ENCODE results near the gene NTMT1.

The NTMT1 gene

DNA sequence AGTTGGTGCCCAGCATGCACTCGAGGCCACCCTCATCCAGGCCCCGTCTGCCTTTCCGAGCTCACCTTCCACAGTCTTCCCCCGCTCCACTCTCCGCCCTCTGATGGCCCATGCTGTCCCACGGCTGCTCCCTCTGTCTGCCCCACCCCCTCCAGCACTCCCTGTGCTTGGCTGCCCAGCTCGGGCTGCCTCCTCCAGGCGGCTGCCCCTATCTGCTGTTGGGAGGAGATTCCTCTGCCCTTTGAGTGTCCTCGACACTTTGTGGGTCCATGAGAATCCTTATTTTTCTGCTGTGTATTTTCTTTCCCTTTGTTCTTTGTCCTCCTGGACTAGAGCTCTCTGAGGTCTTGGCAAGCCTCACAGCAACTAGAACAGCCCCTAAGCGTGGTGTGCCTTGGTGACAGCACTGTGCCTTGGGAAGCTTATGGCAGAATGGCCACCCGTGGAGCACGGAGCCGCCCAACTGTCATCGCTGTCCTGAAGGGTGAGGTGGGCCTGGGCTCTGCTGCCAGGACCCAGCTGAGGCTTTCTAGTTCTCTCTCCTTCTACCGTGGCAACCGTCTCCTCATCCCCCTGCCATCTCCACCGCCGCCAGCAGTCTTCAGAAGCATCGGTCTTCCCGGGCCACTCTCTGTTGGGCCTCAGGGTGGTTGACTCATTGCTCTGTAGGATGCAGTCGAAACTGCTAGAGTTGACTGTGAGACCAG is 5.2 kb downstream of the NTMT1 start:
- H3K18ac ChIP-seq (ENCODE audit: low read length): no peak overlapping the region
- no peak for DNase-seq (ENCODE audit: low spot score)
- peaks cover 34% of the 10 kb centered on the region for H3K79me1 ChIP-seq (ENCODE audit: low read depth, low read length)
- H3K4me2 ChIP-seq (ENCODE audit: insufficient read depth, low read length, poor library complexity, severe bottlenecking): no peak overlapping the region
- H2BK12ac ChIP-seq (ENCODE audit: low read length): no peak overlapping the region
- peak overlapping the region in 1 of 2 donors; percentile 27 for H3K4me3 ChIP-seq (ENCODE audit: low read length in 2 of 2)
- no peak overlapping the region for H2AFZ ChIP-seq (ENCODE audit: low read length)
- no peak overlapping the region for H3K4ac ChIP-seq (ENCODE audit: low read length)
- peak overlapping the region; percentile 73 for H3K9ac ChIP-seq (ENCODE audit: low read depth, low read length, poor library complexity)
- H4K91ac ChIP-seq (ENCODE audit: low read depth, low read length, poor library complexity): no peak overlapping the region
- no peak overlapping the region for H3K23ac ChIP-seq (ENCODE audit: low read depth, low read length, poor library complexity)
- no peak overlapping the region for H2BK120ac ChIP-seq (ENCODE audit: low read depth, low read length)
- no peak overlapping the region for H4K8ac ChIP-seq (ENCODE audit: low read depth, low read length)
- no peak overlapping the region for H3K27ac ChIP-seq (replicated peaks; ENCODE audit: low read length)
- H3K27me3 ChIP-seq (ENCODE audit: control insufficient read depth in 3 of 3, insufficient read depth in 3 of 3, low read depth in 1 of 3, low read length in 3 of 3): no peaks in the 10 kb centered on the region
- H2AK5ac ChIP-seq (ENCODE audit: low read depth, low read length): no peak overlapping the region
- no peak overlapping the region for H3K14ac ChIP-seq (ENCODE audit: low read length)
- no peak overlapping the region for H2BK15ac ChIP-seq (ENCODE audit: low read length)
- H3K9me3 ChIP-seq (replicated peaks in 1 of 2; ENCODE audit: control insufficient read depth in 2 of 2, insufficient read depth in 1 of 2, low read depth in 1 of 2, low read length in 2 of 2): no peaks in the 10 kb centered on the region
- H3K36me3 ChIP-seq (replicated peaks in 1 of 2; ENCODE audit: control insufficient read depth in 2 of 2, insufficient read depth in 2 of 2, low read length in 2 of 2): peaks cover 36 to 83% of the 10 kb centered on the region in 2 donors
- peaks cover 4 to 19% of the 10 kb centered on the region in 2 donors for H3K4me1 ChIP-seq (ENCODE audit: control insufficient read depth in 2 of 2, insufficient read depth in 1 of 2, low read depth in 1 of 2, low read length in 2 of 2)
- H2BK5ac ChIP-seq (ENCODE audit: low read length): peak overlapping the region; percentile 42
- no CpG with 5 or more reads among the region's 21 CpGs for WGBS, 2 donors (ENCODE audit: extremely low coverage in 2 of 2, insufficient read length in 2 of 2, insufficient replicate concordance in 1 of 2)

DNA sequence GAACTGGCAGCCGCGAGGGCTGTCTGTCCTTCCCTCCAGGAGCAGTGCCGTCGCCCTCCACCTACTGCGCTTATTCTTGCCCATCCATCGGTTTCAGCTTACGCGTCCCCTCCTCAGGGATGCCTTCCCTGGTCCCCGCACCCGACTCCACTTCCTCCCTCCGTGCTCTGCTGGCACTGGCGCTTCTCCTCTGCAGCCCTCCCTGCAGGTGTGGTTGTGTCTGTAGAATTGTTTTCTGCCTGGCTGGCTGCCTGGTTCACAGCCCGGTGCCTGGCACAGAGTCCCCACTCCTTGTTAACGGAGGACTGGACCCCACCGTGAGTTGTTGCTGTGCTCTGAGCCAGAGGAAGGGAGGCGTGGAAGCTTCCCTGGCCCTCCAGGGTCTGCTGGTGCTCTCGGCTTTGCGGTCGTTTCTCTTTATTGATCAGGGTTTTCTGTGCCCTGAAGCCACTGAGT is 5.7 kb downstream of the NTMT1 start:
- peaks cover 29% of the 10 kb centered on the region for H3K79me1 ChIP-seq (ENCODE audit: low read depth, low read length)
- H2AFZ ChIP-seq (ENCODE audit: low read length): no peak overlapping the region
- H3K4me3 ChIP-seq (ENCODE audit: low read length in 2 of 2): no peak overlapping the region
- H3K23ac ChIP-seq (ENCODE audit: low read depth, low read length, poor library complexity): no peak overlapping the region
- no peaks in the 10 kb centered on the region for H3K27me3 ChIP-seq (ENCODE audit: control insufficient read depth in 3 of 3, insufficient read depth in 3 of 3, low read depth in 1 of 3, low read length in 3 of 3)
- H2BK12ac ChIP-seq (ENCODE audit: low read length): no peak overlapping the region
- DNase-seq (ENCODE audit: low spot score): no peak
- no peak overlapping the region for H3K4me2 ChIP-seq (ENCODE audit: insufficient read depth, low read length, poor library complexity, severe bottlenecking)
- no peak overlapping the region for H2AK5ac ChIP-seq (ENCODE audit: low read depth, low read length)
- no peak overlapping the region for H4K91ac ChIP-seq (ENCODE audit: low read depth, low read length, poor library complexity)
- H3K4me1 ChIP-seq (ENCODE audit: control insufficient read depth in 2 of 2, insufficient read depth in 1 of 2, low read depth in 1 of 2, low read length in 2 of 2): peaks cover 4 to 15% of the 10 kb centered on the region in 2 donors
- peak overlapping the region; percentile 42 for H2BK5ac ChIP-seq (ENCODE audit: low read length)
- no peak overlapping the region for H4K8ac ChIP-seq (ENCODE audit: low read depth, low read length)
- no peak overlapping the region for H3K27ac ChIP-seq (replicated peaks; ENCODE audit: low read length)
- no peak overlapping the region for H3K14ac ChIP-seq (ENCODE audit: low read length)
- no peaks in the 10 kb centered on the region for H3K9me3 ChIP-seq (replicated peaks in 1 of 2; ENCODE audit: control insufficient read depth in 2 of 2, insufficient read depth in 1 of 2, low read depth in 1 of 2, low read length in 2 of 2)
- WGBS, 2 donors (ENCODE audit: extremely low coverage in 2 of 2, insufficient read length in 2 of 2, insufficient replicate concordance in 1 of 2): no CpG with 5 or more reads among the region's 19 CpGs
- peaks cover 36 to 89% of the 10 kb centered on the region in 2 donors for H3K36me3 ChIP-seq (replicated peaks in 1 of 2; ENCODE audit: control insufficient read depth in 2 of 2, insufficient read depth in 2 of 2, low read length in 2 of 2)
- no peak overlapping the region for H3K4ac ChIP-seq (ENCODE audit: low read length)
- H3K18ac ChIP-seq (ENCODE audit: low read length): no peak overlapping the region
- no peak overlapping the region for H2BK15ac ChIP-seq (ENCODE audit: low read length)
- no peak overlapping the region for H2BK120ac ChIP-seq (ENCODE audit: low read depth, low read length)
- H3K9ac ChIP-seq (ENCODE audit: low read depth, low read length, poor library complexity): no peak overlapping the region

GRCh38 chr9:129632460-129632859 is 6.5 kb downstream of the NTMT1 start:
- no peak overlapping the region for H2BK12ac ChIP-seq (ENCODE audit: low read length)
- H2AK5ac ChIP-seq (ENCODE audit: low read depth, low read length): no peak overlapping the region
- H3K9me3 ChIP-seq (replicated peaks in 1 of 2; ENCODE audit: control insufficient read depth in 2 of 2, insufficient read depth in 1 of 2, low read depth in 1 of 2, low read length in 2 of 2): no peaks in the 10 kb centered on the region
- WGBS, 2 donors (ENCODE audit: extremely low coverage in 2 of 2, insufficient read length in 2 of 2, insufficient replicate concordance in 1 of 2): no CpG with 5 or more reads among the region's 13 CpGs
- H3K27me3 ChIP-seq (ENCODE audit: control insufficient read depth in 3 of 3, insufficient read depth in 3 of 3, low read depth in 1 of 3, low read length in 3 of 3): no peaks in the 10 kb centered on the region
- peaks cover 28% of the 10 kb centered on the region for H3K79me1 ChIP-seq (ENCODE audit: low read depth, low read length)
- H3K18ac ChIP-seq (ENCODE audit: low read length): no peak overlapping the region
- peaks cover 43 to 92% of the 10 kb centered on the region in 2 donors for H3K36me3 ChIP-seq (replicated peaks in 1 of 2; ENCODE audit: control insufficient read depth in 2 of 2, insufficient read depth in 2 of 2, low read length in 2 of 2)
- H3K9ac ChIP-seq (ENCODE audit: low read depth, low read length, poor library complexity): no peak overlapping the region
- H4K8ac ChIP-seq (ENCODE audit: low read depth, low read length): no peak overlapping the region
- no peak overlapping the region for H3K27ac ChIP-seq (replicated peaks; ENCODE audit: low read length)
- no peak overlapping the region for H3K4ac ChIP-seq (ENCODE audit: low read length)
- H4K91ac ChIP-seq (ENCODE audit: low read depth, low read length, poor library complexity): no peak overlapping the region
- H3K4me2 ChIP-seq (ENCODE audit: insufficient read depth, low read length, poor library complexity, severe bottlenecking): no peak overlapping the region
- no peak for DNase-seq (ENCODE audit: low spot score)
- no peak overlapping the region for H3K23ac ChIP-seq (ENCODE audit: low read depth, low read length, poor library complexity)
- H3K14ac ChIP-seq (ENCODE audit: low read length): no peak overlapping the region
- no peak overlapping the region for H2AFZ ChIP-seq (ENCODE audit: low read length)
- no peak overlapping the region for H2BK120ac ChIP-seq (ENCODE audit: low read depth, low read length)
- no peak overlapping the region for H2BK5ac ChIP-seq (ENCODE audit: low read length)
- peaks cover 0 to 7% of the 10 kb centered on the region in 2 donors for H3K4me1 ChIP-seq (ENCODE audit: control insufficient read depth in 2 of 2, insufficient read depth in 1 of 2, low read depth in 1 of 2, low read length in 2 of 2)
- H3K4me3 ChIP-seq (ENCODE audit: low read length in 2 of 2): no peak overlapping the region
- H2BK15ac ChIP-seq (ENCODE audit: low read length): no peak overlapping the region

DNA sequence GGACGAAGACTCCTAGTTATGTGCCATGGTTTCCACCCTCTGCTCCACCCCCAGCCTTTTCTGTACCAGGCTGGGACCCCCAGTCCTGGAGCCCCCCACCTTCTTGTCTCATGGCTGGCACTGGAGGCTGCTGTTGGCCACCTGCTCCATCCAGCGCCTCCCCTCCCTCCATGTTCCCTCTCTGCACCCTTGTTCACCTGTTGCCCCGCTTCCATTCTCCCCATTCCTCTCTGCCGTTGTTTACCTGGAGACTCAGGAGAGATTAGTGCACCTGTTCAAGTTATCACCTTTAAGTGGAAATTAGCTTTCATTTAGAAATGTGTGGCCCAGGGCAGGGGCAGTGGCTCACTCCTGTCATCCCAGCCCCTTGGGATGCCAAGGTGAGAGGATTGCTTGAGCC is 7.2 kb downstream of the NTMT1 start:
- no peak for DNase-seq (ENCODE audit: low spot score)
- Histone ChIP-seq H2AK5ac (ENCODE audit: low read depth, low read length) (no peak overlapping the region), H2BK15ac (ENCODE audit: low read length) (no peak overlapping the region), H3K27me3 (ENCODE audit: control insufficient read depth in 3 of 3, insufficient read depth in 3 of 3, low read depth in 1 of 3, low read length in 3 of 3) (no peaks in the 10 kb centered on the region), H3K9ac (ENCODE audit: low read depth, low read length, poor library complexity) (no peak overlapping the region), H3K4me3 (ENCODE audit: low read length in 2 of 2) (no peak overlapping the region), H3K4ac (ENCODE audit: low read length) (no peak overlapping the region), H3K36me3 (replicated peaks in 1 of 2; ENCODE audit: control insufficient read depth in 2 of 2, insufficient read depth in 2 of 2, low read length in 2 of 2) (peaks cover 50 to 92% of the 10 kb centered on the region in 2 donors), H3K4me2 (ENCODE audit: insufficient read depth, low read length, poor library complexity, severe bottlenecking) (no peak overlapping the region), H3K4me1 (ENCODE audit: control insufficient read depth in 2 of 2, insufficient read depth in 1 of 2, low read depth in 1 of 2, low read length in 2 of 2) (no peaks in the 10 kb centered on the region), H4K91ac (ENCODE audit: low read depth, low read length, poor library complexity) (no peak overlapping the region), H3K14ac (ENCODE audit: low read length) (no peak overlapping the region), H4K8ac (ENCODE audit: low read depth, low read length) (no peak overlapping the region), H2BK12ac (ENCODE audit: low read length) (no peak overlapping the region), H3K27ac (replicated peaks; ENCODE audit: low read length) (no peak overlapping the region), H3K18ac (ENCODE audit: low read length) (no peak overlapping the region), H3K9me3 (replicated peaks in 1 of 2; ENCODE audit: control insufficient read depth in 2 of 2, insufficient read depth in 1 of 2, low read depth in 1 of 2, low read length in 2 of 2) (no peaks in the 10 kb centered on the region), H3K79me1 (ENCODE audit: low read depth, low read length) (peaks cover 27% of the 10 kb centered on the region), H2AFZ (ENCODE audit: low read length) (no peak overlapping the region), H2BK120ac (ENCODE audit: low read depth, low read length) (no peak overlapping the region), H3K23ac (ENCODE audit: low read depth, low read length, poor library complexity) (no peak overlapping the region), H2BK5ac (ENCODE audit: low read length) (no peak overlapping the region)
- WGBS, 2 donors (ENCODE audit: extremely low coverage in 2 of 2, insufficient read length in 2 of 2, insufficient replicate concordance in 1 of 2): no CpG with 5 or more reads among the region's 4 CpGs

Data from neuronal stem cell (in vitro differentiated cells).